C4-2B (cell line): ENCODE data around the gene ADH1C.

Experiments used
- ZFX ChIP-seq: fragments of 450-650 bp; IDR thresholded peaks from 2 replicates; pipeline ENCODE4 v1.6.1; 2017
- TF ChIP-seq, protein P1 (sequence below): fragments of 450-650 bp; conservative IDR thresholded peaks from 2 replicates; pipeline ENCODE4 v1.5.1; 2017; ENCODE audit warnings: mild to moderate bottlenecking

GRCh38 chr4:99359480-99360204 is 7.1 kb upstream of the ADH1C start:
- TF ChIP-seq, protein P1, sequence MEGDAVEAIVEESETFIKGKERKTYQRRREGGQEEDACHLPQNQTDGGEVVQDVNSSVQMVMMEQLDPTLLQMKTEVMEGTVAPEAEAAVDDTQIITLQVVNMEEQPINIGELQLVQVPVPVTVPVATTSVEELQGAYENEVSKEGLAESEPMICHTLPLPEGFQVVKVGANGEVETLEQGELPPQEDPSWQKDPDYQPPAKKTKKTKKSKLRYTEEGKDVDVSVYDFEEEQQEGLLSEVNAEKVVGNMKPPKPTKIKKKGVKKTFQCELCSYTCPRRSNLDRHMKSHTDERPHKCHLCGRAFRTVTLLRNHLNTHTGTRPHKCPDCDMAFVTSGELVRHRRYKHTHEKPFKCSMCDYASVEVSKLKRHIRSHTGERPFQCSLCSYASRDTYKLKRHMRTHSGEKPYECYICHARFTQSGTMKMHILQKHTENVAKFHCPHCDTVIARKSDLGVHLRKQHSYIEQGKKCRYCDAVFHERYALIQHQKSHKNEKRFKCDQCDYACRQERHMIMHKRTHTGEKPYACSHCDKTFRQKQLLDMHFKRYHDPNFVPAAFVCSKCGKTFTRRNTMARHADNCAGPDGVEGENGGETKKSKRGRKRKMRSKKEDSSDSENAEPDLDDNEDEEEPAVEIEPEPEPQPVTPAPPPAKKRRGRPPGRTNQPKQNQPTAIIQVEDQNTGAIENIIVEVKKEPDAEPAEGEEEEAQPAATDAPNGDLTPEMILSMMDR, result no peak
- TF ChIP-seq ZFX, result no peak
